H1 (cell line): ENCODE data around the gene LRRC45. TPM values are rescaled to one million over a fixed set of nuclear protein-coding genes. Genes with fewer than 3 reads are reported as not detected.

Experiments
- CTCF ChIA-PET: fragments of 300-600 bp; sonication (Branson Sonifier 250); formaldehyde crosslinking; loops from one replicate; lab custom pipeline; 2021; ENCODE audit not compliant: partially characterized antibody; lab: Charles Lee
- POLR2A ChIA-PET: fragments of 300-600 bp; sonication (Branson Sonifier 250); formaldehyde crosslinking; loops from one replicate; lab custom pipeline; 2021; ENCODE audit warnings: inconsistent platforms; ENCODE audit not compliant: partially characterized antibody; lab: Charles Lee
- DNase-seq, 2 experiments: peaks; one replicate each; pipeline versions ENCODE4 v3.0.0 to v3.0.0-alpha.2; 2010 to 2022; ENCODE audit warnings: low spot score in 2 of 2, low read depth in 1 of 2, mixed read lengths in 1 of 2
- FAIRE-seq: peaks from 2 replicates; lab custom pipeline; 2011; peaks lifted over from hg19 to GRCh38; lab: Jason Lieb, UNC
- H2AFZ ChIP-seq: 2 replicates; pipeline ENCODE4 v1.8.1; 2012; ENCODE audit warnings: low read length, inconsistent platforms
- H2AK5ac ChIP-seq: 2 replicates; pipeline ENCODE4 v1.6.1; 2013; ENCODE audit warnings: low read depth, low read length
- H2BK120ac ChIP-seq: replicated peaks from 2 replicates; pipeline ENCODE3; 2013; ENCODE audit warnings: low read depth, low read length, inconsistent platforms
- H2BK12ac ChIP-seq: 2 replicates; pipeline ENCODE4 v1.6.1; 2013; ENCODE audit warnings: low read depth, low read length
- H2BK15ac ChIP-seq: 2 replicates; pipeline ENCODE4 v1.6.1; 2013; ENCODE audit warnings: low read length
- H2BK20ac ChIP-seq: 2 replicates; pipeline ENCODE4 v1.6.1; 2013; ENCODE audit warnings: low read length
- H2BK5ac ChIP-seq: 2 replicates; pipeline ENCODE4 v1.6.1; 2013; ENCODE audit warnings: low read depth, low read length
- H3K14ac ChIP-seq: 2 replicates; pipeline ENCODE4 v1.6.1; 2013; ENCODE audit warnings: inconsistent platforms; ENCODE audit not compliant: insufficient read length
- H3K18ac ChIP-seq: 2 replicates; pipeline ENCODE4 v1.6.1; 2013; ENCODE audit warnings: low read length; ENCODE audit errors: extremely low read depth
- H3K23ac ChIP-seq: 2 replicates; pipeline ENCODE4 v1.6.1; 2013; ENCODE audit warnings: inconsistent platforms; ENCODE audit not compliant: insufficient read length
- H3K23me2 ChIP-seq: 2 replicates; pipeline ENCODE4 v1.6.1; 2013; ENCODE audit warnings: low read depth, low read length
- H3K27ac ChIP-seq: 2 replicates; pipeline ENCODE4 v1.6.1; 2011; ENCODE audit warnings: low read depth, low read length, inconsistent platforms
- H3K27me3 ChIP-seq, 4 experiments: replicated peaks in 1 of 4; 1 replicate in 1 of 4; 2 replicates in 3 of 4; pipeline versions ENCODE4 v1.6.1 to v1.8.1; 2011 to 2013; ENCODE audit warnings: low read length in 3 of 4, mild to moderate bottlenecking in 3 of 4, inconsistent platforms in 2 of 4, mixed read lengths in 2 of 4, moderate library complexity in 1 of 4; ENCODE audit not compliant: control insufficient read depth in 3 of 4, insufficient read depth in 3 of 4; ENCODE audit errors: extremely low read depth in 1 of 4
- H3K36me3 ChIP-seq, 4 experiments: 2 replicates each; pipeline versions ENCODE4 v1.6.1 to v1.8.1; 2011 to 2013; ENCODE audit warnings: mild to moderate bottlenecking in 4 of 4, low read length in 3 of 4, moderate library complexity in 2 of 4, control low read depth in 1 of 4, inconsistent platforms in 1 of 4; ENCODE audit not compliant: insufficient read depth in 4 of 4, control insufficient read depth in 2 of 4
- H3K4ac ChIP-seq: replicated peaks from 2 replicates; pipeline ENCODE3; 2013; ENCODE audit warnings: low read length, low read depth, mixed read lengths, inconsistent platforms; ENCODE audit not compliant: insufficient read length
- H3K4me1 ChIP-seq, 4 experiments: replicated peaks in 1 of 4; 1 replicate in 1 of 4; 2 replicates in 3 of 4; pipeline versions ENCODE4 v1.6.1 to v1.8.1; 2011 to 2013; ENCODE audit warnings: low read length in 3 of 4, inconsistent platforms in 2 of 4, mixed read lengths in 1 of 4; ENCODE audit not compliant: insufficient read depth in 4 of 4, control insufficient read depth in 3 of 4
- H3K4me2 ChIP-seq, 2 experiments: 2 replicates each; pipeline versions ENCODE4 v1.6.1 to v1.8.1; 2011 to 2013; ENCODE audit warnings: low read depth in 2 of 2, low read length in 2 of 2, control low read depth in 1 of 2, inconsistent platforms in 1 of 2, mild to moderate bottlenecking in 1 of 2; ENCODE audit not compliant: insufficient read depth in 1 of 2
- H3K4me3 ChIP-seq, 4 experiments: fragments of 200-600, 300-600 bp in 1 of 4; sonication (generic), shearing (Covaris generic), sonication (Bioruptor Twin) in 1 of 4; 2 replicates each; pipeline versions ENCODE4 v1.5.1 to v1.8.1; 2011 to 2016; ENCODE audit warnings: low read length in 4 of 4, low read depth in 3 of 4, control low read depth in 2 of 4, inconsistent platforms in 2 of 4, mild to moderate bottlenecking in 2 of 4, mixed read lengths in 1 of 4, moderate library complexity in 1 of 4; ENCODE audit not compliant: insufficient read depth in 2 of 4; ENCODE audit errors: extremely low read depth in 1 of 4
- H3K56ac ChIP-seq: replicated peaks from 2 replicates; pipeline ENCODE3; 2013; ENCODE audit warnings: low read depth, mild to moderate bottlenecking, mixed read lengths, low read length, inconsistent platforms; ENCODE audit not compliant: insufficient read length
- H3K79me1 ChIP-seq: 2 replicates; pipeline ENCODE4 v1.6.1; 2013; ENCODE audit warnings: low read depth, low read length, control low read depth
- H3K79me2 ChIP-seq, 2 experiments: 2 replicates each; pipeline versions ENCODE4 v1.6.1 to v1.8.1; 2012 to 2013; ENCODE audit warnings: low read length in 2 of 2, mild to moderate bottlenecking in 2 of 2, inconsistent platforms in 1 of 2; ENCODE audit not compliant: insufficient read depth in 2 of 2, control insufficient read depth in 1 of 2
- H3K9ac ChIP-seq, 4 experiments: replicated peaks in 1 of 4; 1 replicate in 1 of 4; 2 replicates in 3 of 4; pipeline versions ENCODE4 v1.6.1 to v1.8.1; 2011 to 2013; ENCODE audit warnings: low read depth in 3 of 4, low read length in 3 of 4, control low read depth in 2 of 4, mild to moderate bottlenecking in 2 of 4, moderate library complexity in 2 of 4, inconsistent platforms in 1 of 4; ENCODE audit errors: extremely low read depth in 1 of 4
- H3K9me3 ChIP-seq, 2 experiments: 2 replicates each; pipeline versions ENCODE4 v1.6.1 to v1.8.1; 2012 to 2013; ENCODE audit warnings: mild to moderate bottlenecking in 2 of 2, moderate library complexity in 2 of 2, control low read depth in 1 of 2, inconsistent platforms in 1 of 2, low read depth in 1 of 2, low read length in 1 of 2, mixed read lengths in 1 of 2; ENCODE audit not compliant: insufficient read depth in 2 of 2
- H4K20me1 ChIP-seq, 2 experiments: replicated peaks in 1 of 2; 2 replicates each; pipeline versions ENCODE3 to v1.8.1; 2011 to 2013; ENCODE audit warnings: inconsistent platforms in 2 of 2, low read length in 2 of 2, mild to moderate bottlenecking in 1 of 2; ENCODE audit not compliant: insufficient read depth in 2 of 2, control insufficient read depth in 1 of 2
- H4K5ac ChIP-seq: 2 replicates; pipeline ENCODE4 v1.6.1; 2013; ENCODE audit warnings: low read length, low read depth, mixed read lengths, inconsistent platforms; ENCODE audit not compliant: insufficient read length
- H4K8ac ChIP-seq: 2 replicates; pipeline ENCODE4 v1.8.0; 2013; ENCODE audit warnings: mild to moderate bottlenecking, moderate library complexity, low read length, inconsistent platforms; ENCODE audit not compliant: insufficient read depth; ENCODE audit errors: extremely low read depth
- H4K91ac ChIP-seq: replicated peaks from 2 replicates; pipeline ENCODE3; 2013; ENCODE audit warnings: low read length, mixed read lengths, inconsistent platforms; ENCODE audit not compliant: insufficient read length
- BACH1 ChIP-seq: IDR thresholded peaks from 2 replicates; pipeline ENCODE4 v1.6.1; 2012; ENCODE audit warnings: low read length, improper control_type of control experiment
- BRCA1 ChIP-seq: IDR thresholded peaks from 2 replicates; pipeline ENCODE4 v1.6.1; 2012; ENCODE audit warnings: low read depth, low read length, improper control_type of control experiment
- KDM5A ChIP-seq: fragments of 200-600 bp; IDR thresholded peaks from 2 replicates; pipeline ENCODE4 v1.7.1; 2012; ENCODE audit warnings: mild to moderate bottlenecking, low read length, inconsistent platforms, mixed read lengths
- PHF8 ChIP-seq: fragments of 200-600 bp; sonication (generic); conservative IDR thresholded peaks from 2 replicates; pipeline ENCODE4 v1.7.1; 2012; ENCODE audit warnings: low read depth, mild to moderate bottlenecking, inconsistent platforms, low read length, moderate library complexity
- POLR2AphosphoS5 ChIP-seq: IDR thresholded peaks from 2 replicates; pipeline ENCODE4 v1.6.1; 2011; ENCODE audit warnings: low read depth, low read length
- SIN3A ChIP-seq, 2 experiments: IDR thresholded peaks in 1 of 2; conservative IDR thresholded peaks in 1 of 2; 2 replicates each; pipeline ENCODE4 v1.6.1; 2011 to 2012; ENCODE audit warnings: low read length in 2 of 2, improper control_type of control experiment in 1 of 2, low read depth in 1 of 2, mild to moderate bottlenecking in 1 of 2
- SRF ChIP-seq: IDR thresholded peaks from 2 replicates; pipeline ENCODE4 v1.6.1; 2011; ENCODE audit warnings: mild to moderate bottlenecking, low read depth, low read length, moderate library complexity
- SUZ12 ChIP-seq: fragments of 200-600 bp; sonication (generic); IDR thresholded peaks from 2 replicates; pipeline ENCODE4 v1.6.1; 2012; ENCODE audit warnings: mild to moderate bottlenecking, inconsistent platforms, low read length, moderate library complexity, mixed read lengths
- USF2 ChIP-seq: IDR thresholded peaks from 2 replicates; pipeline ENCODE4 v1.6.1; 2011; ENCODE audit warnings: low read length, improper control_type of control experiment
- WGBS, 2 experiments: shearing (Covaris generic) in 1 of 2; methylation state at CpG; one replicate each; pipeline versions ENCODE4 v1.1.6 to v1.1.7; 2013 to 2015; ENCODE audit warnings: low lambda C conversion rate in 2 of 2, mixed read lengths in 2 of 2, inconsistent platforms in 1 of 2, low coverage in 1 of 2, missing lambda C conversion rate in 1 of 2; ENCODE audit not compliant: insufficient replicate concordance in 2 of 2, insufficient coverage in 1 of 2, insufficient read length in 1 of 2; ENCODE audit errors: extremely low coverage in 1 of 2, missing lambda C conversion rate in 1 of 2; 5-methylcytosine and 5-hydroxymethylcytosine counted together
- polyA plus RNA-seq, 7 experiments: library from polyadenylated mRNA; depleted of rRNA in 3 of 7; stranded (reverse) in 5 of 7; unstranded in 2 of 7; fragments of >200 nt in 5 of 7; fragments of 200-250 nt in 2 of 7; gene quantifications; 1 replicate in 5 of 7; 2 replicates in 1 of 7; 4 replicates in 1 of 7; pipeline versions ENCODE4 v1.2.1 to v1.2.3, GENCODE V29; 2011 to 2013; ENCODE audit warnings: missing spikeins in 2 of 7, mixed read lengths in 2 of 7
- total RNA-seq: library from RNA; stranded (reverse); fragmentation: NEBNext Ultra II Directional; extraction: Animal tissue kit (Norgen Biotek cat#: 25700); gene quantifications from 2 replicates; pipeline ENCODE4 v1.2.1, GENCODE V29; 2021

LRRC45 gene
- total and polyA plus RNA-seq, 2 of the 8 experiments (the other 6 are each of a cell fraction or from before 2014, with no cell fraction given) = 11.5 to 29.0 TPM

GRCh38 chr17:82030470-82031302 is 7.6 kb downstream of the LRRC45 start:
- POLR2A ChIA-PET = interaction anchor here (0.6 to 4.9 kb wide), 26 partner anchors 8 to 164 kb away, joined by 3 to 38 read pairs (median 5); partner anchors contain the start of genes CENPX, FASN, GPS1 and LRRC45
- TF ChIP-seq BACH1 (peak; percentile 71; the same call in 1 of the 2 replicates), SUZ12 (no peak), POLR2AphosphoS5 (no peak), SRF (no peak), BRCA1 (peak; percentile 31; the same call in 1 of the 2 replicates), USF2 (peak; percentile 24; the same call in 1 of the 2 replicates), KDM5A (peak; percentile 28; the same call in 1 of the 2 replicates), SIN3A (conservative IDR thresholded peaks at IDR 0.05 in 1 of 2, IDR thresholded peaks at IDR 0.05 in 1 of 2; ENCODE audit: low read depth in 1 of 2, low read length in 2 of 2) (peak in 1 of 2 experiments; percentile 84; a peak in 2 of 4 replicates), PHF8 (no peak)

More at GRCh38 chr17:82030470-82031302, 7.6 kb downstream of the LRRC45 start:
- H3K9ac ChIP-seq = no peak overlapping the region; a peak in 1 of 7 replicates
- peaks cover 7% of the 10 kb centered on the region; the same call in 1 of the 2 replicates for H3K23me2 ChIP-seq
- H3K79me1 ChIP-seq = 0 out of 2 replicates have a peak, but pooled peaks cover 3% of the 10 kb centered on the region
- no peak overlapping the region for H2AK5ac ChIP-seq
- FAIRE-seq (no peak), DNase-seq (peak; percentile 70 to 97)
- no peak overlapping the region for H3K27ac ChIP-seq
- no peaks in the 10 kb centered on the region for H3K9me3 ChIP-seq
- no peak overlapping the region for H2BK15ac ChIP-seq
- peak overlapping the region; percentile 80 to 86 for H3K4me2 ChIP-seq
- no peak overlapping the region for H4K91ac ChIP-seq
- H3K4ac ChIP-seq = peak overlapping the region; percentile 14
- peaks cover 0 to 2% of the 10 kb centered on the region in 2 experiments; a peak in 1 of 4 replicates for H3K79me2 ChIP-seq
- peaks cover 0 to 13% (median 2%) of the 10 kb centered on the region in 4 experiments; a peak in 5 of 7 replicates for H3K4me1 ChIP-seq
- H4K8ac ChIP-seq = peak overlapping the region; percentile 72
- no peaks in the 10 kb centered on the region for H3K27me3 ChIP-seq
- CTCF ChIA-PET = interaction anchor here (0.5 to 3.1 kb wide), 63 partner anchors 8 to 645 kb away, joined by 3 to 40 read pairs (median 4); partner anchors contain the start of genes CENPX, DCXR, DUS1L and LRRC45
- peak overlapping the region; percentile 54 to 80 (median 56) for H3K4me3 ChIP-seq
- no peak overlapping the region for H3K14ac ChIP-seq
- H2AFZ ChIP-seq = no peak overlapping the region; the same call in 1 of the 2 replicates
- H3K18ac ChIP-seq = no peak overlapping the region; the same call in 1 of the 2 replicates
- 4% methylated on average over 80 of the region's 94 CpGs; no CpG with 5 or more reads in 1 of the 2 experiments for WGBS, 2 experiments
- no peak overlapping the region for H3K23ac ChIP-seq
- no peak overlapping the region for H2BK5ac ChIP-seq
- peaks cover 0 to 17% of the 10 kb centered on the region in 2 experiments for H4K20me1 ChIP-seq
- no peak overlapping the region for H2BK120ac ChIP-seq
- H2BK20ac ChIP-seq = no peak overlapping the region
- H2BK12ac ChIP-seq = no peak overlapping the region
- H3K56ac ChIP-seq = peak overlapping the region; percentile 59
- H3K36me3 ChIP-seq = no peaks in the 10 kb centered on the region; a peak in 2 of 8 replicates
- no peak overlapping the region for H4K5ac ChIP-seq
